Parathyroid adenoma (tissue), 2 donors: Measurements from ENCODE around the gene C3orf70.

Experiments
- H2AFZ ChIP-seq: fragments of 300-600 bp; sonication (generic); one replicate; pipeline ENCODE4 v1.7.0; 2017; ENCODE audit warnings: antibody characterized with exemption, mild to moderate bottlenecking
- H3K27ac ChIP-seq: fragments of 300-600 bp; sonication (generic); one replicate; pipeline ENCODE4 v1.7.0; 2017
- H3K27me3 ChIP-seq: fragments of 300-600 bp; sonication (generic); one replicate; pipeline ENCODE4 v1.7.0; 2017; ENCODE audit warnings: low read length; ENCODE audit not compliant: control insufficient read depth, insufficient read depth
- H3K36me3 ChIP-seq: fragments of 300-600 bp; sonication (generic); one replicate; pipeline ENCODE4 v1.7.0; 2017; ENCODE audit warnings: low read length; ENCODE audit not compliant: control insufficient read depth, insufficient read depth
- H3K4me1 ChIP-seq: fragments of 300-600 bp; sonication (generic); one replicate; pipeline ENCODE4 v1.7.0; 2017; ENCODE audit warnings: control low read depth
- H3K4me2 ChIP-seq: fragments of 300-600 bp; sonication (generic); one replicate; pipeline ENCODE4 v1.7.0; 2017; ENCODE audit warnings: low read length
- H3K4me3 ChIP-seq: fragments of 300-600 bp; sonication (generic); one replicate; pipeline ENCODE4 v1.7.0; 2017; ENCODE audit warnings: low read depth, low read length
- H3K79me2 ChIP-seq: fragments of 300-600 bp; sonication (generic); one replicate; pipeline ENCODE4 v1.7.0; 2017; ENCODE audit warnings: control low read depth
- H3K9ac ChIP-seq: fragments of 300-600 bp; sonication (generic); one replicate; pipeline ENCODE4 v1.7.0; 2017; ENCODE audit warnings: mild to moderate bottlenecking
- H3K9me3 ChIP-seq: fragments of 300-600 bp; sonication (generic); one replicate; pipeline ENCODE4 v1.7.0; 2017; ENCODE audit warnings: low read length; ENCODE audit not compliant: control insufficient read depth
- TF ChIP-seq, protein P1 (sequence below): fragments of 300-600 bp; sonication (generic); IDR thresholded peaks from one replicate; pipeline ENCODE4 v1.7.0; 2017; ENCODE audit warnings: antibody characterized with exemption, mild to moderate bottlenecking
- donor health status: primary hyperparathyroidism.

C3orf70 gene

DNA sequence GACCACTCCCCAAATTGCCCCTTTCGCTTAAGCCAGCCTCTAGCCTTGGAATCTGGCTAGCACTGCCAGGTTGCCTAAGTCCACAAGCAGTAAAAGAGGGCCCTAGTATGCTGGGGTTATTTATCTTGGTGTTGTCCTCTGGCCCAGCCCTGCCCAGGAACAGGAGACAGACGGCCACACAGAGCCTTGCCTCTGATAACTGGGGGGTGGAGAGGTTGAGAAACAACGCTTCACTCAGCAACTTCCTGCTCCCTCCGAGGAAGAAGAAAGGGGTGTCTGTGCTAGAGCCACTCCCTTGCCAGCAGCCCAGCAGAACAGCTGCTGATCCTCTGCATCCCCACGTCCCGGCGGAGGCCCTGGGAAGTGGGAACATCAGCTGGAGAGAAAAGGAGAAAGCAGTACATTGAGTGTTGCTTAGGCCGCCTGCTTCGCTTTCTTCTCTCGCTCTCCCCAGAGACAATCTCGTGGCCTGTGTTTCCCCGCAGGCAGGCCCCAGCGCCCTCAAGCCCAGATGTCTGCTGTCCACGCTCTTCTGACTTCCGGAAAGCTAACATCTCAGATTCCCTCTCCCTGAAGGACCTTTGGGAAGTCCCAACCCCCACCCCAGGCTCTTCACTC lies 22.6 kb upstream of the C3orf70 start:
- H3K9ac ChIP-seq: no peak overlapping the region
- H3K27me3 ChIP-seq: no peaks in the 10 kb centered on the region
- H2AFZ ChIP-seq: peak overlapping the region; percentile 76
- no peak overlapping the region for H3K4me2 ChIP-seq
- H3K4me3 ChIP-seq: no peak overlapping the region
- no peaks in the 10 kb centered on the region for H3K9me3 ChIP-seq
- no peaks in the 10 kb centered on the region for H3K79me2 ChIP-seq
- H3K36me3 ChIP-seq: no peaks in the 10 kb centered on the region
- TF ChIP-seq, protein P1, sequence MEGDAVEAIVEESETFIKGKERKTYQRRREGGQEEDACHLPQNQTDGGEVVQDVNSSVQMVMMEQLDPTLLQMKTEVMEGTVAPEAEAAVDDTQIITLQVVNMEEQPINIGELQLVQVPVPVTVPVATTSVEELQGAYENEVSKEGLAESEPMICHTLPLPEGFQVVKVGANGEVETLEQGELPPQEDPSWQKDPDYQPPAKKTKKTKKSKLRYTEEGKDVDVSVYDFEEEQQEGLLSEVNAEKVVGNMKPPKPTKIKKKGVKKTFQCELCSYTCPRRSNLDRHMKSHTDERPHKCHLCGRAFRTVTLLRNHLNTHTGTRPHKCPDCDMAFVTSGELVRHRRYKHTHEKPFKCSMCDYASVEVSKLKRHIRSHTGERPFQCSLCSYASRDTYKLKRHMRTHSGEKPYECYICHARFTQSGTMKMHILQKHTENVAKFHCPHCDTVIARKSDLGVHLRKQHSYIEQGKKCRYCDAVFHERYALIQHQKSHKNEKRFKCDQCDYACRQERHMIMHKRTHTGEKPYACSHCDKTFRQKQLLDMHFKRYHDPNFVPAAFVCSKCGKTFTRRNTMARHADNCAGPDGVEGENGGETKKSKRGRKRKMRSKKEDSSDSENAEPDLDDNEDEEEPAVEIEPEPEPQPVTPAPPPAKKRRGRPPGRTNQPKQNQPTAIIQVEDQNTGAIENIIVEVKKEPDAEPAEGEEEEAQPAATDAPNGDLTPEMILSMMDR: no peak
- peak overlapping the region; percentile 37 for H3K27ac ChIP-seq
- peaks cover 3% of the 10 kb centered on the region for H3K4me1 ChIP-seq

- H3K4me1 ChIP-seq: peaks cover 3% of the 10 kb centered on the region
- H2AFZ ChIP-seq: no peak overlapping the region
- H3K4me3 ChIP-seq: no peak overlapping the region
- no peaks in the 10 kb centered on the region for H3K9me3 ChIP-seq
- H3K79me2 ChIP-seq: no peaks in the 10 kb centered on the region
- TF ChIP-seq, protein P1: no peak
- H3K27ac ChIP-seq: no peak overlapping the region
- H3K27me3 ChIP-seq: no peaks in the 10 kb centered on the region
- H3K4me2 ChIP-seq: no peak overlapping the region
- no peaks in the 10 kb centered on the region for H3K36me3 ChIP-seq
- H3K9ac ChIP-seq: no peak overlapping the region
Observed at GRCh38 chr3:185172086-185173049, 19.5 kb upstream of the C3orf70 start.

DNA sequence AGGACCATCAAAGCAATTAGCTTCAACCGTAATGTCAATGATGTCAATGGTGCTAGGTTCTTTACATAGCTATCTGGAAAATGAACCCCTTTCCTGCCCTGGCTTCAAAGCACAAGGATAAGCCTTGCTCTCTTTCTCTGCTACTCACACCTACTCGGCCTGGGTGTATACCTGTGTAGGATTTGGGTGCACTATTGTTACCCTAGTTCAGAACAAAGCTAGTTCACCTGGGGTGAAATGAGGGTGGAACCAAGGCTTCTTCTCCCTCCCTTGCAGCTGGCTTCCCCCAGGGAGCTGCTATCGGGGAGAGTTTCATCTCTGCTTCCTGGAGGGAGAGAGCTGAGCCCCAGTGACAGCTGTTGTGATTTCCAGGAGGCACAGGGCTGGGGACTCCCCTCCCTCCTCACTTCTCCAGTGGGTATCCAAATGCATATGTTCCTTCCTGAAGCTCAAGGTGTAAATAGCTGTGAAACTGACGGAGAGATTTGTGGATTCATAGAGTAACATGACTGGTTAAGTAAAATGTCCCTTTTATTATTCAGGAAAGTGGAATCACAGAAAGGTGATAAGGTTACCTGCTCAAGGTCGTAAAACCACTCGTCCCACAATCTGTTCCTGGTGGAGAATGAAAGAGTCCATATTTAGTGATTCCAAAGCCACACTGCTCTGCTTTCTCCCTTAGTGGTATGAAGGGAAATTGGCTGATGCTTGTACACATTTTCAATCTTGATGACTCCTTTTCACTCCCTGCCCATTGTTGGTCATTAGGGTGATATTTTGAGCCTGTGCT lies 11.8 kb upstream of the C3orf70 start:
- no peaks in the 10 kb centered on the region for H3K79me2 ChIP-seq
- H3K4me3 ChIP-seq: no peak overlapping the region
- no peaks in the 10 kb centered on the region for H3K9me3 ChIP-seq
- no peaks in the 10 kb centered on the region for H3K36me3 ChIP-seq
- H3K4me2 ChIP-seq: no peak overlapping the region
- H3K9ac ChIP-seq: no peak overlapping the region
- no peaks in the 10 kb centered on the region for H3K27me3 ChIP-seq
- H2AFZ ChIP-seq: no peak overlapping the region
- H3K27ac ChIP-seq: no peak overlapping the region
- H3K4me1 ChIP-seq: no peaks in the 10 kb centered on the region
- TF ChIP-seq, protein P1: no peak

GRCh38 chr3:185162634-185163033 lies 9.8 kb upstream of the C3orf70 start:
- H3K4me1 ChIP-seq: no peaks in the 10 kb centered on the region

More at GRCh38 chr3:185162634-185163033, 9.8 kb upstream of the C3orf70 start:
- no peaks in the 10 kb centered on the region for H3K36me3 ChIP-seq
- no peak overlapping the region for H3K4me2 ChIP-seq
- H3K27me3 ChIP-seq: no peaks in the 10 kb centered on the region
- H3K27ac ChIP-seq: no peak overlapping the region
- no peaks in the 10 kb centered on the region for H3K9me3 ChIP-seq
- H3K9ac ChIP-seq: no peak overlapping the region
- H2AFZ ChIP-seq: no peak overlapping the region
- TF ChIP-seq, protein P1: no peak
- H3K79me2 ChIP-seq: no peaks in the 10 kb centered on the region
- no peak overlapping the region for H3K4me3 ChIP-seq
